H1 (cell line): Measurements from ENCODE around the gene UTP15. TPM values are rescaled to one million over a fixed set of nuclear protein-coding genes. Genes with fewer than 3 reads are reported as not detected.

Experiments used
- CTCF ChIA-PET: fragments of 300-600 bp; sonication (Branson Sonifier 250); formaldehyde crosslinking; loops from one replicate; lab custom pipeline; 2021; ENCODE audit not compliant: partially characterized antibody; lab: Charles Lee
- POLR2A ChIA-PET: fragments of 300-600 bp; sonication (Branson Sonifier 250); formaldehyde crosslinking; loops from one replicate; lab custom pipeline; 2021; ENCODE audit warnings: inconsistent platforms; ENCODE audit not compliant: partially characterized antibody; lab: Charles Lee
- DNase-seq, 2 experiments: peaks; one replicate each; pipeline versions ENCODE4 v3.0.0 to v3.0.0-alpha.2; 2010 to 2022; ENCODE audit warnings: low spot score in 2 of 2, low read depth in 1 of 2, mixed read lengths in 1 of 2
- FAIRE-seq: peaks from 2 replicates; lab custom pipeline; 2011; peaks lifted over from hg19 to GRCh38; lab: Jason Lieb, UNC
- H2AFZ ChIP-seq: 2 replicates; pipeline ENCODE4 v1.8.1; 2012; ENCODE audit warnings: low read length, inconsistent platforms
- H2AK5ac ChIP-seq: 2 replicates; pipeline ENCODE4 v1.6.1; 2013; ENCODE audit warnings: low read depth, low read length
- H2BK120ac ChIP-seq: replicated peaks from 2 replicates; pipeline ENCODE3; 2013; ENCODE audit warnings: low read depth, low read length, inconsistent platforms
- H2BK12ac ChIP-seq: 2 replicates; pipeline ENCODE4 v1.6.1; 2013; ENCODE audit warnings: low read depth, low read length
- H2BK15ac ChIP-seq: 2 replicates; pipeline ENCODE4 v1.6.1; 2013; ENCODE audit warnings: low read length
- H2BK20ac ChIP-seq: 2 replicates; pipeline ENCODE4 v1.6.1; 2013; ENCODE audit warnings: low read length
- H2BK5ac ChIP-seq: 2 replicates; pipeline ENCODE4 v1.6.1; 2013; ENCODE audit warnings: low read depth, low read length
- H3K14ac ChIP-seq: 2 replicates; pipeline ENCODE4 v1.6.1; 2013; ENCODE audit warnings: inconsistent platforms; ENCODE audit not compliant: insufficient read length
- H3K18ac ChIP-seq: 2 replicates; pipeline ENCODE4 v1.6.1; 2013; ENCODE audit warnings: low read length; ENCODE audit errors: extremely low read depth
- H3K23ac ChIP-seq: 2 replicates; pipeline ENCODE4 v1.6.1; 2013; ENCODE audit warnings: inconsistent platforms; ENCODE audit not compliant: insufficient read length
- H3K23me2 ChIP-seq: 2 replicates; pipeline ENCODE4 v1.6.1; 2013; ENCODE audit warnings: low read depth, low read length
- H3K27ac ChIP-seq: 2 replicates; pipeline ENCODE4 v1.6.1; 2011; ENCODE audit warnings: low read depth, low read length, inconsistent platforms
- H3K27me3 ChIP-seq, 4 experiments: replicated peaks in 1 of 4; 1 replicate in 1 of 4; 2 replicates in 3 of 4; pipeline versions ENCODE4 v1.6.1 to v1.8.1; 2011 to 2013; ENCODE audit warnings: low read length in 3 of 4, mild to moderate bottlenecking in 3 of 4, inconsistent platforms in 2 of 4, mixed read lengths in 2 of 4, moderate library complexity in 1 of 4; ENCODE audit not compliant: control insufficient read depth in 3 of 4, insufficient read depth in 3 of 4; ENCODE audit errors: extremely low read depth in 1 of 4
- H3K36me3 ChIP-seq, 4 experiments: 2 replicates each; pipeline versions ENCODE4 v1.6.1 to v1.8.1; 2011 to 2013; ENCODE audit warnings: mild to moderate bottlenecking in 4 of 4, low read length in 3 of 4, moderate library complexity in 2 of 4, control low read depth in 1 of 4, inconsistent platforms in 1 of 4; ENCODE audit not compliant: insufficient read depth in 4 of 4, control insufficient read depth in 2 of 4
- H3K4ac ChIP-seq: replicated peaks from 2 replicates; pipeline ENCODE3; 2013; ENCODE audit warnings: low read length, low read depth, mixed read lengths, inconsistent platforms; ENCODE audit not compliant: insufficient read length
- H3K4me1 ChIP-seq, 4 experiments: replicated peaks in 1 of 4; 1 replicate in 1 of 4; 2 replicates in 3 of 4; pipeline versions ENCODE4 v1.6.1 to v1.8.1; 2011 to 2013; ENCODE audit warnings: low read length in 3 of 4, inconsistent platforms in 2 of 4, mixed read lengths in 1 of 4; ENCODE audit not compliant: insufficient read depth in 4 of 4, control insufficient read depth in 3 of 4
- H3K4me2 ChIP-seq, 2 experiments: 2 replicates each; pipeline versions ENCODE4 v1.6.1 to v1.8.1; 2011 to 2013; ENCODE audit warnings: low read depth in 2 of 2, low read length in 2 of 2, control low read depth in 1 of 2, inconsistent platforms in 1 of 2, mild to moderate bottlenecking in 1 of 2; ENCODE audit not compliant: insufficient read depth in 1 of 2
- H3K4me3 ChIP-seq, 4 experiments: fragments of 200-600, 300-600 bp in 1 of 4; sonication (generic), shearing (Covaris generic), sonication (Bioruptor Twin) in 1 of 4; 2 replicates each; pipeline versions ENCODE4 v1.5.1 to v1.8.1; 2011 to 2016; ENCODE audit warnings: low read length in 4 of 4, low read depth in 3 of 4, control low read depth in 2 of 4, inconsistent platforms in 2 of 4, mild to moderate bottlenecking in 2 of 4, mixed read lengths in 1 of 4, moderate library complexity in 1 of 4; ENCODE audit not compliant: insufficient read depth in 2 of 4; ENCODE audit errors: extremely low read depth in 1 of 4
- H3K56ac ChIP-seq: replicated peaks from 2 replicates; pipeline ENCODE3; 2013; ENCODE audit warnings: low read depth, mild to moderate bottlenecking, mixed read lengths, low read length, inconsistent platforms; ENCODE audit not compliant: insufficient read length
- H3K79me1 ChIP-seq: 2 replicates; pipeline ENCODE4 v1.6.1; 2013; ENCODE audit warnings: low read depth, low read length, control low read depth
- H3K79me2 ChIP-seq, 2 experiments: 2 replicates each; pipeline versions ENCODE4 v1.6.1 to v1.8.1; 2012 to 2013; ENCODE audit warnings: low read length in 2 of 2, mild to moderate bottlenecking in 2 of 2, inconsistent platforms in 1 of 2; ENCODE audit not compliant: insufficient read depth in 2 of 2, control insufficient read depth in 1 of 2
- H3K9ac ChIP-seq, 4 experiments: replicated peaks in 1 of 4; 1 replicate in 1 of 4; 2 replicates in 3 of 4; pipeline versions ENCODE4 v1.6.1 to v1.8.1; 2011 to 2013; ENCODE audit warnings: low read depth in 3 of 4, low read length in 3 of 4, control low read depth in 2 of 4, mild to moderate bottlenecking in 2 of 4, moderate library complexity in 2 of 4, inconsistent platforms in 1 of 4; ENCODE audit errors: extremely low read depth in 1 of 4
- H3K9me3 ChIP-seq, 2 experiments: 2 replicates each; pipeline versions ENCODE4 v1.6.1 to v1.8.1; 2012 to 2013; ENCODE audit warnings: mild to moderate bottlenecking in 2 of 2, moderate library complexity in 2 of 2, control low read depth in 1 of 2, inconsistent platforms in 1 of 2, low read depth in 1 of 2, low read length in 1 of 2, mixed read lengths in 1 of 2; ENCODE audit not compliant: insufficient read depth in 2 of 2
- H4K20me1 ChIP-seq, 2 experiments: replicated peaks in 1 of 2; 2 replicates each; pipeline versions ENCODE3 to v1.8.1; 2011 to 2013; ENCODE audit warnings: inconsistent platforms in 2 of 2, low read length in 2 of 2, mild to moderate bottlenecking in 1 of 2; ENCODE audit not compliant: insufficient read depth in 2 of 2, control insufficient read depth in 1 of 2
- H4K5ac ChIP-seq: 2 replicates; pipeline ENCODE4 v1.6.1; 2013; ENCODE audit warnings: low read length, low read depth, mixed read lengths, inconsistent platforms; ENCODE audit not compliant: insufficient read length
- H4K8ac ChIP-seq: 2 replicates; pipeline ENCODE4 v1.8.0; 2013; ENCODE audit warnings: mild to moderate bottlenecking, moderate library complexity, low read length, inconsistent platforms; ENCODE audit not compliant: insufficient read depth; ENCODE audit errors: extremely low read depth
- H4K91ac ChIP-seq: replicated peaks from 2 replicates; pipeline ENCODE3; 2013; ENCODE audit warnings: low read length, mixed read lengths, inconsistent platforms; ENCODE audit not compliant: insufficient read length
- BCL11A ChIP-seq, 2 experiments: IDR thresholded peaks; one replicate each; pipeline ENCODE4 v1.6.1; 2011; ENCODE audit warnings: low read depth in 2 of 2, low read length in 2 of 2, mild to moderate bottlenecking in 2 of 2
- CBX5 ChIP-seq: fragments of 300-800, 300-1000 bp; sonication (generic); IDR thresholded peaks from 2 replicates; pipeline ENCODE4 v1.7.1; 2016; ENCODE audit warnings: antibody characterized with exemption, low read length, low read depth
- CBX8 ChIP-seq: fragments of 300-800, 300-1000 bp; sonication (generic); IDR thresholded peaks from 2 replicates; pipeline ENCODE4 v1.7.1; 2016; ENCODE audit warnings: low read depth, low read length, borderline replicate concordance
- HDAC2 ChIP-seq, 2 experiments: fragments of 300-600 bp in 1 of 2; sonication (generic) in 1 of 2; IDR thresholded peaks; 2 replicates each; pipeline ENCODE4 v1.6.1; 2011 to 2012; ENCODE audit warnings: low read depth in 2 of 2, low read length in 2 of 2, mild to moderate bottlenecking in 2 of 2, moderate library complexity in 2 of 2, borderline replicate concordance in 1 of 2, inconsistent platforms in 1 of 2
- HDAC6 ChIP-seq: IDR thresholded peaks from one replicate; pipeline ENCODE4 v1.7.1; 2012; ENCODE audit warnings: low read depth, mild to moderate bottlenecking, inconsistent platforms, low read length, moderate library complexity
- KDM4A ChIP-seq: IDR thresholded peaks from one replicate; pipeline ENCODE4 v1.7.1; 2012; ENCODE audit warnings: low read depth, mild to moderate bottlenecking, moderate library complexity, low read length, inconsistent platforms; ENCODE audit not compliant: severe bottlenecking
- NANOG ChIP-seq: IDR thresholded peaks from 2 replicates; pipeline ENCODE4 v1.6.1; 2011; ENCODE audit warnings: low read length, low read depth, mild to moderate bottlenecking, inconsistent platforms; ENCODE audit not compliant: insufficient read depth, poor library complexity, severe bottlenecking
- SAP30 ChIP-seq: fragments of 300-600 bp; sonication (generic); IDR thresholded peaks from 2 replicates; pipeline ENCODE4 v1.7.1; 2012; ENCODE audit warnings: low read length, moderate library complexity, mild to moderate bottlenecking, inconsistent platforms; ENCODE audit not compliant: insufficient read depth, insufficient replicate concordance
- SIN3A ChIP-seq, 2 experiments: IDR thresholded peaks in 1 of 2; conservative IDR thresholded peaks in 1 of 2; 2 replicates each; pipeline ENCODE4 v1.6.1; 2011 to 2012; ENCODE audit warnings: low read length in 2 of 2, improper control_type of control experiment in 1 of 2, low read depth in 1 of 2, mild to moderate bottlenecking in 1 of 2
- TAF1 ChIP-seq: IDR thresholded peaks from 2 replicates; pipeline ENCODE4 v1.6.1; 2011; ENCODE audit warnings: mild to moderate bottlenecking, low read depth, low read length
- USF2 ChIP-seq: IDR thresholded peaks from 2 replicates; pipeline ENCODE4 v1.6.1; 2011; ENCODE audit warnings: low read length, improper control_type of control experiment
- WGBS, 2 experiments: shearing (Covaris generic) in 1 of 2; methylation state at CpG; one replicate each; pipeline versions ENCODE4 v1.1.6 to v1.1.7; 2013 to 2015; ENCODE audit warnings: low lambda C conversion rate in 2 of 2, mixed read lengths in 2 of 2, inconsistent platforms in 1 of 2, low coverage in 1 of 2, missing lambda C conversion rate in 1 of 2; ENCODE audit not compliant: insufficient replicate concordance in 2 of 2, insufficient coverage in 1 of 2, insufficient read length in 1 of 2; ENCODE audit errors: extremely low coverage in 1 of 2, missing lambda C conversion rate in 1 of 2; 5-methylcytosine and 5-hydroxymethylcytosine counted together
- polyA plus RNA-seq, 7 experiments: library from polyadenylated mRNA; depleted of rRNA in 3 of 7; stranded (reverse) in 5 of 7; unstranded in 2 of 7; fragments of >200 nt in 5 of 7; fragments of 200-250 nt in 2 of 7; gene quantifications; 1 replicate in 5 of 7; 2 replicates in 1 of 7; 4 replicates in 1 of 7; pipeline versions ENCODE4 v1.2.1 to v1.2.3, GENCODE V29; 2011 to 2013; ENCODE audit warnings: missing spikeins in 2 of 7, mixed read lengths in 2 of 7
- total RNA-seq: library from RNA; stranded (reverse); fragmentation: NEBNext Ultra II Directional; extraction: Animal tissue kit (Norgen Biotek cat#: 25700); gene quantifications from 2 replicates; pipeline ENCODE4 v1.2.1, GENCODE V29; 2021

Gene UTP15
- total and polyA plus RNA-seq, 2 of the 8 experiments (the other 6 are each of a cell fraction or from before 2014, with no cell fraction given), result 14.3 to 33.6 TPM

GRCh38 chr5:73532195-73532594 is 33.3 kb upstream of the UTP15 start:
- Histone ChIP-seq H3K23me2 (no peaks in the 10 kb centered on the region; the same call in 1 of the 2 replicates), H3K4ac (no peak overlapping the region), H2BK120ac (no peak overlapping the region), H3K56ac (no peak overlapping the region), H4K91ac (no peak overlapping the region), H4K8ac (no peak overlapping the region), H4K20me1 (no peaks in the 10 kb centered on the region), H3K79me1 (no peaks in the 10 kb centered on the region), H2BK20ac (no peak overlapping the region), H3K18ac (no peak overlapping the region), H4K5ac (no peak overlapping the region), H3K4me3 (no peak overlapping the region), H2BK15ac (no peak overlapping the region), H3K79me2 (no peaks in the 10 kb centered on the region), H3K9ac (no peak overlapping the region), H3K27ac (no peak overlapping the region), H3K23ac (no peak overlapping the region), H3K14ac (no peak overlapping the region), H2BK12ac (no peak overlapping the region), H3K4me1 (0 out of 7 replicates have a peak, but pooled peaks cover 0 to 4% (median 0%) of the 10 kb centered on the region in 4 experiments), H3K9me3 (peaks cover 4 to 9% of the 10 kb centered on the region in 2 experiments), H2BK5ac (no peak overlapping the region), H3K4me2 (no peak overlapping the region), H2AK5ac (no peak overlapping the region), H2AFZ (no peak overlapping the region), H3K36me3 (no peaks in the 10 kb centered on the region), H3K27me3 (no peaks in the 10 kb centered on the region)
- FAIRE-seq, result no peak
- POLR2A ChIA-PET, result no interaction called here
- no peak for DNase-seq
- CTCF ChIA-PET, result interaction anchor here (2.0 kb wide), 1 partner anchor 11 kb away, joined by 10 read pairs; no protein-coding TSS in a partner anchor
- WGBS, 2 experiments, result 71% methylated on average over 5 of the region's 5 CpGs; no CpG with 5 or more reads in 1 of the 2 experiments
- no peak for TF ChIP-seq CBX8
- TF ChIP-seq BCL11A (IDR thresholded peaks at IDR 0.05; ENCODE audit: low read depth in 2 of 2, low read length in 2 of 2), result no peak
- no peak for TF ChIP-seq SAP30
- TF ChIP-seq HDAC6, result no peak
- no peak for TF ChIP-seq CBX5
- no peak for TF ChIP-seq KDM4A
- no peak for TF ChIP-seq TAF1
- TF ChIP-seq USF2, result no peak
- no peak for TF ChIP-seq HDAC2 (IDR thresholded peaks at IDR 0.05; ENCODE audit: borderline replicate concordance in 1 of 2, low read depth in 2 of 2, low read length in 2 of 2)
- no peak for TF ChIP-seq SIN3A (conservative IDR thresholded peaks at IDR 0.05 in 1 of 2, IDR thresholded peaks at IDR 0.05 in 1 of 2; ENCODE audit: low read depth in 1 of 2, low read length in 2 of 2)
- TF ChIP-seq NANOG, result no peak
